Measurements from ENCODE around the gene NOL12.

- TF ChIP-seq CTCF (IDR thresholded peaks at IDR 0.05; ENCODE audit: low read depth, low read length, poor library complexity, severe bottlenecking) (no peak), EZH2phosphoT487 (IDR thresholded peaks at IDR 0.05; ENCODE audit: borderline replicate concordance, low read length) (no peak)
These were observed 46.8 kb downstream of the NOL12 start for GRCh38 chr22:37732699-37733607.
